ENCODE measurements around the gene MKI67.

The MKI67 gene

GRCh38 chr10:128069351-128070051 is 56.7 kb downstream of the MKI67 start:
- peak; percentile 71 for DNase-seq
- peak; percentile 77 for TF ChIP-seq CTCF (IDR thresholded peaks at IDR 0.05; ENCODE audit: low read depth, low read length)
- Histone ChIP-seq H3K4me3 (ENCODE audit: low read depth, low read length) (no peak overlapping the region), H3K4me1 (no peaks in the 10 kb centered on the region), H3K36me3 (no peaks in the 10 kb centered on the region), H3K9me3 (no peaks in the 10 kb centered on the region), H3K27me3 (no peaks in the 10 kb centered on the region)

- no peaks in the 10 kb centered on the region for H3K27me3 ChIP-seq
- TF ChIP-seq CTCF (IDR thresholded peaks at IDR 0.05; ENCODE audit: low read depth, low read length), result no peak
- H3K4me1 ChIP-seq, result no peaks in the 10 kb centered on the region
- H3K9me3 ChIP-seq, result no peaks in the 10 kb centered on the region
- H3K4me3 ChIP-seq (ENCODE audit: low read depth, low read length), result no peak overlapping the region
- no peak for DNase-seq
- no peaks in the 10 kb centered on the region for H3K36me3 ChIP-seq
These were observed 57.6 kb downstream of the MKI67 start for GRCh38 chr10:128068398-128069285.

- no peaks in the 10 kb centered on the region for H3K36me3 ChIP-seq
- H3K27me3 ChIP-seq, result no peaks in the 10 kb centered on the region
- H3K9me3 ChIP-seq, result no peaks in the 10 kb centered on the region
- H3K4me3 ChIP-seq (ENCODE audit: low read depth, low read length), result no peak overlapping the region
- no peaks in the 10 kb centered on the region for H3K4me1 ChIP-seq
- no peak for TF ChIP-seq CTCF (IDR thresholded peaks at IDR 0.05; ENCODE audit: low read depth, low read length)
- DNase-seq, result no peak
These were observed 58.4 kb downstream of the MKI67 start for GRCh38 chr10:128067691-128068397.

GRCh38 chr10:128066870-128067382 is 59.3 kb downstream of the MKI67 start:
- no peaks in the 10 kb centered on the region for H3K9me3 ChIP-seq
- H3K4me1 ChIP-seq, result no peaks in the 10 kb centered on the region
- no peak overlapping the region for H3K4me3 ChIP-seq (ENCODE audit: low read depth, low read length)
- H3K27me3 ChIP-seq, result no peaks in the 10 kb centered on the region
- DNase-seq, result no peak
- no peak for TF ChIP-seq CTCF (IDR thresholded peaks at IDR 0.05; ENCODE audit: low read depth, low read length)
- no peaks in the 10 kb centered on the region for H3K36me3 ChIP-seq

GRCh38 chr10:128065881-128066534 is 60.2 kb downstream of the MKI67 start:
- TF ChIP-seq CTCF (IDR thresholded peaks at IDR 0.05; ENCODE audit: low read depth, low read length), result no peak
- Histone ChIP-seq H3K9me3 (no peaks in the 10 kb centered on the region), H3K4me3 (ENCODE audit: low read depth, low read length) (no peak overlapping the region), H3K27me3 (no peaks in the 10 kb centered on the region), H3K36me3 (no peaks in the 10 kb centered on the region), H3K4me1 (no peaks in the 10 kb centered on the region)
- DNase-seq, result no peak

Data from BE2C (cell line).